Measurements from ENCODE around the gene NHS. TPM values are rescaled to one million over a fixed set of nuclear protein-coding genes. Genes with fewer than 3 reads are reported as not detected.

Gene NHS
- total RNA-seq, 1 experiment from 2014 or later: 5.7 TPM

DNA sequence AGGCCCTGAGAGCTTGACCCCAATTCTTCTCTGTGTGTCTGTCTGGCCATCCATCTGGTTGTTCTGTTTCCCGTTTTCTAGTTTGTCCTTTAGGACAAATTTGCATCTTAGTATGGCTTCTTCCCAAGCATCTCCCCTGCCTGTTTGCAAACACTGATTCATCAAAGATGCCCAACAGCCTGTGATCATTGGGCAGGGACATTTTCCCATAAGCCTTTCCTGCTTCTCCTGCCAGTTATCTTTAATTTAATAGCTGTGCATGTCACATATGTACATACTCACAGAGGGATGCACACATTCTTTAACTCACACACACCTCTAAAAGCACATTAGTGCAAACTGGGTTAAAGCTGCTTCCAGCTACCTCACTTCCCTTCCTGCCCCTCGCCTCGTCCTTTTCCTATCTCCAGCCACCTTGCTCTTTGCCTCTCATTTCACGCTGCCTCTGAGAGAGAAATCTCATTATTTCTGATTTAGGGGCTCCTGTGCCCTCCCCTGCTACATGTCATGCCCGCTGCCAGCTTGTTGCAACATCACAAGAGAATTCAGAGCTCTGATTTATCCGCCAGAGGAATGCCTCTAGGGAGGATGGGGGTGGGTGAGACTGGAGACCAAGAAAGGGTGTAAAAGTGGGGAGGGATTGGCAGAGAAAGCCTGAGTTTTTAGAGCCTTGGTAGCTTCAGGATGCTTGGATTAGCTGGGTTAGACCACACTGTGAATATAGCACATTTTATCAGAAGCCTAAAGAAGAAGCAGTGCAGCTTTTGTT is 100.6 kb downstream of the NHS start:
- H3K4me2 ChIP-seq (ENCODE audit: low read length): no peak overlapping the region
- no peak for DNase-seq (ENCODE audit: low read depth, low spot score)
- H3K27ac ChIP-seq (ENCODE audit: low read depth, low read length): no peak overlapping the region
- H3K79me2 ChIP-seq (ENCODE audit: insufficient read depth, low read length): no peaks in the 10 kb centered on the region
- no peaks in the 10 kb centered on the region for H3K9me3 ChIP-seq (ENCODE audit: control insufficient read depth in 1 of 2, insufficient read depth in 1 of 2, low read depth in 1 of 2, low read length in 2 of 2)
- H3K4me3 ChIP-seq (replicated peaks in 1 of 2; ENCODE audit: low read depth in 1 of 2, low read length in 2 of 2): no peak overlapping the region
- no peaks in the 10 kb centered on the region for H3K27me3 ChIP-seq (ENCODE audit: insufficient read depth, low read length)
- BruUV-seq (replicated peaks): no TSS peak
- H2AFZ ChIP-seq (ENCODE audit: low read depth, low read length, poor library complexity, severe bottlenecking): no peak overlapping the region
- POLR2A ChIA-PET: no interaction called here
- RAD21 ChIA-PET (ENCODE audit: low non-redundant PET in 1 of 2, low total read pairs in 2 of 2, uncharacterized antibody in 2 of 2, unreplicated experiment in 2 of 2): no interaction called here
- no peaks in the 10 kb centered on the region for H3K36me3 ChIP-seq (ENCODE audit: control insufficient read depth in 1 of 2, insufficient read depth in 2 of 2, low read length in 2 of 2)
- H3K9me2 ChIP-seq (ENCODE audit: insufficient read depth): no peaks in the 10 kb centered on the region
- intact Hi-C loops (cut with micrococcal nuclease): no loop called here
- H3K4me1 ChIP-seq (ENCODE audit: control insufficient read depth in 1 of 2, insufficient read depth in 2 of 2, low read length in 2 of 2): no peaks in the 10 kb centered on the region; a peak in 2 of 4 replicates
- no peak for ATAC-seq
- CTCF ChIA-PET: no interaction called here
- no peak for TF ChIP-seq ZFX (IDR thresholded peaks at IDR 0.05)
- TF ChIP-seq, protein P1, sequence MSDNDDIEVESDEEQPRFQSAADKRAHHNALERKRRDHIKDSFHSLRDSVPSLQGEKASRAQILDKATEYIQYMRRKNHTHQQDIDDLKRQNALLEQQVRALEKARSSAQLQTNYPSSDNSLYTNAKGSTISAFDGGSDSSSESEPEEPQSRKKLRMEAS (IDR thresholded peaks at IDR 0.05): no peak
- no peak for TF ChIP-seq FOSL1 (IDR thresholded peaks at IDR 0.05; ENCODE audit: low read depth)
- TF ChIP-seq, protein P2, sequence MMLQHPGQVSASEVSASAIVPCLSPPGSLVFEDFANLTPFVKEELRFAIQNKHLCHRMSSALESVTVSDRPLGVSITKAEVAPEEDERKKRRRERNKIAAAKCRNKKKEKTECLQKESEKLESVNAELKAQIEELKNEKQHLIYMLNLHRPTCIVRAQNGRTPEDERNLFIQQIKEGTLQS (IDR thresholded peaks at IDR 0.05): no peak
- no peak for TF ChIP-seq EZH2phosphoT487 (IDR thresholded peaks at IDR 0.05; ENCODE audit: borderline replicate concordance)
- TF ChIP-seq, protein P3, sequence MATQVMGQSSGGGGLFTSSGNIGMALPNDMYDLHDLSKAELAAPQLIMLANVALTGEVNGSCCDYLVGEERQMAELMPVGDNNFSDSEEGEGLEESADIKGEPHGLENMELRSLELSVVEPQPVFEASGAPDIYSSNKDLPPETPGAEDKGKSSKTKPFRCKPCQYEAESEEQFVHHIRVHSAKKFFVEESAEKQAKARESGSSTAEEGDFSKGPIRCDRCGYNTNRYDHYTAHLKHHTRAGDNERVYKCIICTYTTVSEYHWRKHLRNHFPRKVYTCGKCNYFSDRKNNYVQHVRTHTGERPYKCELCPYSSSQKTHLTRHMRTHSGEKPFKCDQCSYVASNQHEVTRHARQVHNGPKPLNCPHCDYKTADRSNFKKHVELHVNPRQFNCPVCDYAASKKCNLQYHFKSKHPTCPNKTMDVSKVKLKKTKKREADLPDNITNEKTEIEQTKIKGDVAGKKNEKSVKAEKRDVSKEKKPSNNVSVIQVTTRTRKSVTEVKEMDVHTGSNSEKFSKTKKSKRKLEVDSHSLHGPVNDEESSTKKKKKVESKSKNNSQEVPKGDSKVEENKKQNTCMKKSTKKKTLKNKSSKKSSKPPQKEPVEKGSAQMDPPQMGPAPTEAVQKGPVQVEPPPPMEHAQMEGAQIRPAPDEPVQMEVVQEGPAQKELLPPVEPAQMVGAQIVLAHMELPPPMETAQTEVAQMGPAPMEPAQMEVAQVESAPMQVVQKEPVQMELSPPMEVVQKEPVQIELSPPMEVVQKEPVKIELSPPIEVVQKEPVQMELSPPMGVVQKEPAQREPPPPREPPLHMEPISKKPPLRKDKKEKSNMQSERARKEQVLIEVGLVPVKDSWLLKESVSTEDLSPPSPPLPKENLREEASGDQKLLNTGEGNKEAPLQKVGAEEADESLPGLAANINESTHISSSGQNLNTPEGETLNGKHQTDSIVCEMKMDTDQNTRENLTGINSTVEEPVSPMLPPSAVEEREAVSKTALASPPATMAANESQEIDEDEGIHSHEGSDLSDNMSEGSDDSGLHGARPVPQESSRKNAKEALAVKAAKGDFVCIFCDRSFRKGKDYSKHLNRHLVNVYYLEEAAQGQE (IDR thresholded peaks at IDR 0.05; ENCODE audit: low read depth): no peak
- no peak for TF ChIP-seq ZNF274 (IDR thresholded peaks at IDR 0.05; ENCODE audit: low read depth, low read length)
- no peak for TF ChIP-seq CEBPB (IDR thresholded peaks at IDR 0.05; ENCODE audit: low read depth)
- no peak for TF ChIP-seq JUND (IDR thresholded peaks at IDR 0.05)
- no peak for TF ChIP-seq ELF1 (IDR thresholded peaks at IDR 0.05; ENCODE audit: borderline replicate concordance, low read depth)
- H4K20me1 ChIP-seq (ENCODE audit: insufficient read depth): no peaks in the 10 kb centered on the region
- no peak overlapping the region for H3K9ac ChIP-seq (ENCODE audit: low read length)
